AG09309 (cell line): Measurements from ENCODE around the gene CFLAR.

Experiments
- DNase-seq: peaks from one replicate; pipeline ENCODE4 v3.0.0-alpha.2; 2010; ENCODE audit warnings: low read depth
- H3K4me3 ChIP-seq: 2 replicates; pipeline ENCODE4 v1.5.1; 2011; ENCODE audit warnings: mild to moderate bottlenecking, low read depth, low read length, moderate library complexity; ENCODE audit not compliant: control insufficient read depth
- TF ChIP-seq, protein P1 (sequence below): IDR thresholded peaks from 2 replicates; pipeline ENCODE4 v1.5.1; 2011; ENCODE audit warnings: mild to moderate bottlenecking, low read depth, low read length, inconsistent platforms; ENCODE audit not compliant: insufficient read depth, control insufficient read depth; ENCODE audit errors: missing control alignments

The CFLAR gene

DNA sequence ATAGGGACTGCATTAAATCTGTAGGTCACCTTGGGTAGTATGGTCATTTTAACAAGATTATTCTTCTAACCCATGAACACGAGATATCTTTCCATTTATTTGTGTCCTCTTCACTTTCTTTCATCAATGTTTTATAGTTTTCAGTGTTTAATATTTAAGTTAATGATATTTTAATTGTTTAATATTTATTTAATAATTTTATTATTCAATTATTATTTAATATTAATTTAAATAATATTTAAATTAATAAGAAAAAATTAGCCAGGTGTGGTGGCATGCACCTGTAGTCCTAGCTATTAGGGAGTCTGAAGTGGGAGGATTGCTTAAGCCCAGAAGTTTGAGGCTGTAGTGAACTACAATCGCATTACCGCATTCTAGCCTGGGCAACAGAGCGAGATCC is 100.0 kb downstream of the CFLAR start:
- TF ChIP-seq, protein P1, sequence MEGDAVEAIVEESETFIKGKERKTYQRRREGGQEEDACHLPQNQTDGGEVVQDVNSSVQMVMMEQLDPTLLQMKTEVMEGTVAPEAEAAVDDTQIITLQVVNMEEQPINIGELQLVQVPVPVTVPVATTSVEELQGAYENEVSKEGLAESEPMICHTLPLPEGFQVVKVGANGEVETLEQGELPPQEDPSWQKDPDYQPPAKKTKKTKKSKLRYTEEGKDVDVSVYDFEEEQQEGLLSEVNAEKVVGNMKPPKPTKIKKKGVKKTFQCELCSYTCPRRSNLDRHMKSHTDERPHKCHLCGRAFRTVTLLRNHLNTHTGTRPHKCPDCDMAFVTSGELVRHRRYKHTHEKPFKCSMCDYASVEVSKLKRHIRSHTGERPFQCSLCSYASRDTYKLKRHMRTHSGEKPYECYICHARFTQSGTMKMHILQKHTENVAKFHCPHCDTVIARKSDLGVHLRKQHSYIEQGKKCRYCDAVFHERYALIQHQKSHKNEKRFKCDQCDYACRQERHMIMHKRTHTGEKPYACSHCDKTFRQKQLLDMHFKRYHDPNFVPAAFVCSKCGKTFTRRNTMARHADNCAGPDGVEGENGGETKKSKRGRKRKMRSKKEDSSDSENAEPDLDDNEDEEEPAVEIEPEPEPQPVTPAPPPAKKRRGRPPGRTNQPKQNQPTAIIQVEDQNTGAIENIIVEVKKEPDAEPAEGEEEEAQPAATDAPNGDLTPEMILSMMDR: no peak
- no peak for DNase-seq
- no peak overlapping the region for H3K4me3 ChIP-seq

DNA sequence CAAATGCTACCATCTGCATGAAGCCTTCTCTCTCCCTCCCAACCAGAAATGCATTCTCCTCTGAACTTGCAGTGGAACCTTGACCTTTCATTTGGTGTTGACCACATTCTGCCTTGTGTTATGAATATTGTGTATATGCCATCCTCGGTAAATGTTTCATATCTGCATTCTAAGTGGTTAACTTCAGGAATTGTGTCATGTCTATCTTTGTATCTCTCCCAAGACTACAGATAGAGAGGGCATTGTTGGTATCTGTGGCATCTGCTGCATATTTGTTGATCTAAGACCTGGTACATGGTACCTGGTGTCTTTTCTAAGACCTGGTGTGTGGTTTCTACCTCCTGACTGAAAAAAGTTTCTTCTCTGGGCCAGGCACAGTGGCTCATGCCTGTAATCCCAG is 101.0 kb downstream of the CFLAR start:
- TF ChIP-seq, protein P1: no peak
- no peak for DNase-seq

GRCh38 chr2:201218780-201219179 is 102.8 kb downstream of the CFLAR start:
- no peak overlapping the region for H3K4me3 ChIP-seq
- TF ChIP-seq, protein P1: no peak
- no peak for DNase-seq

More for the DNA sequence above, 101.0 kb downstream of the CFLAR start:
- no peak overlapping the region for H3K4me3 ChIP-seq

GRCh38 chr2:201219328-201220096 is 103.5 kb downstream of the CFLAR start:
- H3K4me3 ChIP-seq: no peak overlapping the region
- DNase-seq: no peak
- TF ChIP-seq, protein P1: no peak

- no peak for DNase-seq
- no peak overlapping the region for H3K4me3 ChIP-seq
- TF ChIP-seq, protein P1: no peak
These were observed 104.2 kb downstream of the CFLAR start for GRCh38 chr2:201220102-201220570.

GRCh38 chr2:201223089-201224073 is 107.4 kb downstream of the CFLAR start:
- H3K4me3 ChIP-seq: no peak overlapping the region
- DNase-seq: no peak
- TF ChIP-seq, protein P1: no peak
